Stimulated activated CD4-positive, alpha-beta T cell treated with anti-CD3 and anti-CD28 coated beads, TNF-alpha, amount 100 ng/mL, for 1 hour (primary cell): ENCODE measurements around the gene GAMT.
"Not testable (repeated sequence)": the region's sequence is repeated elsewhere in the genome, so short reads cannot be mapped to it uniquely, and the experiment has no call there.

Experiments
- DNase-seq, 3 donors: peaks; one replicate each; pipeline ENCODE4 v3.0.0-alpha.2; 2020; ENCODE audit warnings: low read depth in 3 of 3, low spot score in 1 of 3

Gene GAMT

GRCh38 chr19:1434040-1434366 is 32.7 kb upstream of the GAMT start:
- DNase-seq = no peak

GRCh38 chr19:1433119-1434039 is 32.0 kb upstream of the GAMT start:
- no peak for DNase-seq

- DNase-seq = no peak
These were observed 31.2 kb upstream of the GAMT start for GRCh38 chr19:1432507-1432887.

- DNase-seq = no peak
These were observed 30.6 kb upstream of the GAMT start for GRCh38 chr19:1431759-1432506.

- DNase-seq = no peak
These were observed 28.9 kb upstream of the GAMT start for GRCh38 chr19:1430246-1430645.

- no peak for DNase-seq
These were observed 28.4 kb upstream of the GAMT start for GRCh38 chr19:1429750-1430149.

- no peak for DNase-seq
These were observed 27.5 kb upstream of the GAMT start for GRCh38 chr19:1428738-1429391.

GRCh38 chr19:1427221-1427920 is 26.0 kb upstream of the GAMT start:
- no peak for DNase-seq

GRCh38 chr19:1426736-1427135 is 25.4 kb upstream of the GAMT start:
- DNase-seq = no peak

- DNase-seq = no peak
These were observed 24.6 kb upstream of the GAMT start for GRCh38 chr19:1425902-1426301.

- DNase-seq = no peak
These were observed 23.9 kb upstream of the GAMT start for GRCh38 chr19:1425102-1425837.

GRCh38 chr19:1424192-1424955 is 23.0 kb upstream of the GAMT start:
- no peak for DNase-seq

GRCh38 chr19:1423436-1424191 is 22.3 kb upstream of the GAMT start:
- DNase-seq = no peak

- no peak for DNase-seq
These were observed 21.6 kb upstream of the GAMT start for GRCh38 chr19:1422943-1423342.

GRCh38 chr19:1422360-1422759 is 21.0 kb upstream of the GAMT start:
- no peak for DNase-seq

- DNase-seq = no peak
These were observed 20.6 kb upstream of the GAMT start for GRCh38 chr19:1421958-1422305.

- DNase-seq = no peak
These were observed 20.0 kb upstream of the GAMT start for GRCh38 chr19:1421218-1421957.

- no peak for DNase-seq
These were observed 19.2 kb upstream of the GAMT start for GRCh38 chr19:1420590-1420989.

GRCh38 chr19:1420085-1420484 is 18.7 kb upstream of the GAMT start:
- not testable (repeated sequence) for DNase-seq
